Ishikawa (cell line): ENCODE data around the gene KRTAP20-1.

Source experiments
- CEBPB ChIP-seq: IDR thresholded peaks from 2 replicates; pipeline ENCODE4 v1.6.1; 2012
- CREB1 ChIP-seq: IDR thresholded peaks from 2 replicates; pipeline ENCODE4 v1.6.1; 2012; ENCODE audit warnings: low read depth
- EGR1 ChIP-seq: IDR thresholded peaks from 2 replicates; pipeline ENCODE4 v1.6.1; 2012
- EP300 ChIP-seq: IDR thresholded peaks from 2 replicates; pipeline ENCODE4 v1.6.1; 2012; ENCODE audit warnings: borderline replicate concordance
- FOXM1 ChIP-seq: IDR thresholded peaks from 2 replicates; pipeline ENCODE4 v1.6.1; 2012; ENCODE audit warnings: low read depth, borderline replicate concordance
- MAX ChIP-seq: IDR thresholded peaks from 2 replicates; pipeline ENCODE4 v1.6.1; 2012
- NFIC ChIP-seq: IDR thresholded peaks from 2 replicates; pipeline ENCODE4 v1.6.1; 2012
- RAD21 ChIP-seq: IDR thresholded peaks from 2 replicates; pipeline ENCODE4 v1.6.1; 2012; ENCODE audit warnings: low read depth
- REST ChIP-seq: IDR thresholded peaks from 2 replicates; pipeline ENCODE4 v1.6.1; 2012; ENCODE audit warnings: low read depth, mild to moderate bottlenecking
- TAF1 ChIP-seq: IDR thresholded peaks from 2 replicates; pipeline ENCODE4 v1.6.1; 2012; ENCODE audit warnings: low read depth, mild to moderate bottlenecking
- TCF12 ChIP-seq: IDR thresholded peaks from 2 replicates; pipeline ENCODE4 v1.6.1; 2012; ENCODE audit warnings: low read depth
- TEAD4 ChIP-seq: IDR thresholded peaks from 2 replicates; pipeline ENCODE4 v1.6.1; 2012
- USF1 ChIP-seq: IDR thresholded peaks from 2 replicates; pipeline ENCODE4 v1.6.1; 2012
- YY1 ChIP-seq: IDR thresholded peaks from 2 replicates; pipeline ENCODE4 v1.6.1; 2012; ENCODE audit warnings: low read depth
- ZBTB7A ChIP-seq: IDR thresholded peaks from 2 replicates; pipeline ENCODE4 v1.6.1; 2012; ENCODE audit warnings: low read depth

The KRTAP20-1 gene

GRCh38 chr21:30616125-30616524 lies at the start of gene KRTAP20-1:
TSS of gene KRTAP20-1 (plus strand) at chr21:30616425. CDS start at chr21:30616455, 30 bp downstream.
- TF ChIP-seq CREB1 (no peak), EP300 (no peak), CEBPB (no peak), TAF1 (no peak), TCF12 (no peak), ZBTB7A (no peak), EGR1 (no peak), RAD21 (no peak), NFIC (no peak), TEAD4 (no peak), YY1 (no peak), MAX (no peak), FOXM1 (no peak), USF1 (no peak), REST (no peak)

- TF ChIP-seq ZBTB7A = no peak
- no peak for TF ChIP-seq NFIC
- no peak for TF ChIP-seq TAF1
- TF ChIP-seq FOXM1 = no peak
- TF ChIP-seq TEAD4 = no peak
- TF ChIP-seq CREB1 = no peak
Measured at GRCh38 chr21:30567617-30568016, 48.6 kb upstream of the KRTAP20-1 start.

GRCh38 chr21:30577766-30578165 lies 38.5 kb upstream of the KRTAP20-1 start:
- TF ChIP-seq EP300 = no peak
- no peak for TF ChIP-seq USF1
- no peak for TF ChIP-seq CEBPB
- TF ChIP-seq YY1 = no peak
- TF ChIP-seq FOXM1 = no peak
- no peak for TF ChIP-seq EGR1
- no peak for TF ChIP-seq RAD21
- no peak for TF ChIP-seq TCF12
- TF ChIP-seq REST = no peak
- TF ChIP-seq NFIC = no peak
- TF ChIP-seq MAX = no peak
- no peak for TF ChIP-seq ZBTB7A
- no peak for TF ChIP-seq TEAD4
- no peak for TF ChIP-seq TAF1
- no peak for TF ChIP-seq CREB1

GRCh38 chr21:30579346-30579745 lies 36.9 kb upstream of the KRTAP20-1 start:
- TF ChIP-seq NFIC (no peak), ZBTB7A (no peak), MAX (no peak), FOXM1 (no peak), TEAD4 (no peak), RAD21 (no peak), EGR1 (no peak), CEBPB (no peak), TAF1 (no peak), USF1 (no peak), CREB1 (no peak), YY1 (no peak), EP300 (no peak), TCF12 (no peak)

GRCh38 chr21:30580132-30580531 lies 36.1 kb upstream of the KRTAP20-1 start:
- TF ChIP-seq CREB1 (no peak), TCF12 (no peak), RAD21 (no peak), YY1 (no peak), NFIC (no peak), MAX (no peak), EGR1 (no peak), CEBPB (no peak), TAF1 (no peak), USF1 (no peak), EP300 (no peak)
